A549 (cell line): ENCODE results near the gene RER1. TPM values are rescaled to one million over a fixed set of nuclear protein-coding genes. Genes with fewer than 3 reads are reported as not detected.

Experiments
- ATAC-seq, 2 experiments: fragments of 200-7000 bp in 1 of 2; fragments of >200 bp in 1 of 2; cut with Nextera tagmentation in 1 of 2; cut with Tn5 transposase in 1 of 2; 3 replicates each; pipeline versions ENCODE4 v1.8.0 to v1.9.1; 2018 to 2020; ENCODE audit warnings: mild to moderate bottlenecking in 1 of 2, moderate library complexity in 1 of 2
- CTCF ChIA-PET: fragments of 300-600 bp; sonication (Branson Sonifier 250); formaldehyde crosslinking; extraction: SDS; loops from one replicate; lab custom pipeline; 2021; ENCODE audit warnings: antibody characterized with exemption, inconsistent platforms; lab: Yijun Ruan, JAX
- POLR2A ChIA-PET: fragments of 350-600 bp; formaldehyde crosslinking; extraction: SDS; loops from one replicate; lab custom pipeline; 2021; ENCODE audit warnings: antibody characterized with exemption, inconsistent platforms; lab: Yijun Ruan, JAX
- DNase-seq, 2 experiments: peaks; one replicate each; pipeline versions ENCODE4 v3.0.0 to v3.0.0-alpha.2; 2011 to 2016; ENCODE audit warnings: low read depth in 1 of 2, low spot score in 1 of 2
- FAIRE-seq: peaks from 2 replicates; lab custom pipeline; 2011; peaks lifted over from hg19 to GRCh38; lab: Jason Lieb, UNC
- H3K27ac ChIP-seq, 2 experiments: fragments of >200 bp; sonication (Bioruptor Twin); formaldehyde crosslinking; 3 replicates each; pipeline ENCODE4 v1.5.1; 2016 to 2017
- H3K4me1 ChIP-seq: fragments of >200 bp; sonication (Bioruptor Twin); formaldehyde crosslinking; 3 replicates; pipeline ENCODE4 v1.6.1; 2016
- H3K4me2 ChIP-seq: fragments of >200 bp; sonication (Bioruptor Twin); formaldehyde crosslinking; 3 replicates; pipeline ENCODE4 v1.6.1; 2016
- H3K4me3 ChIP-seq: fragments of >200 bp; sonication (Bioruptor Twin); formaldehyde crosslinking; 3 replicates; pipeline ENCODE4 v1.5.1; 2016
- H3K9me3 ChIP-seq: fragments of >200 bp; sonication (Bioruptor Twin); formaldehyde crosslinking; 3 replicates; pipeline ENCODE4 v1.6.1; 2016
- CBX2 ChIP-seq: fragments of 200-600 bp; sonication (generic); IDR thresholded peaks from 2 replicates; pipeline ENCODE4 v1.6.1; 2016; ENCODE audit warnings: low read depth, mild to moderate bottlenecking, borderline replicate concordance
- CBX8 ChIP-seq: fragments of 200-600 bp; sonication (generic); IDR thresholded peaks from 2 replicates; pipeline ENCODE4 v1.6.1; 2016
- CEBPB ChIP-seq, 2 experiments: fragments of >200 bp in 1 of 2; sonication (Bioruptor Twin) in 1 of 2; formaldehyde crosslinking in 1 of 2; IDR thresholded peaks; 2 replicates each; pipeline ENCODE4 v1.6.1; 2012 to 2016
- CHD2 ChIP-seq: fragments of 150-350 bp; IDR thresholded peaks from 2 replicates; pipeline ENCODE4 v1.6.1; 2014; ENCODE audit warnings: low read length; ENCODE audit not compliant: partially characterized antibody
- EHF ChIP-seq: fragments of 250-450 bp; sonication (Bioruptor Pico); IDR thresholded peaks from 2 replicates; pipeline ENCODE4 v1.5.0; 2020; ENCODE audit warnings: mild to moderate bottlenecking
- FOSB ChIP-seq: fragments of 250-450 bp; sonication (Bioruptor Pico); IDR thresholded peaks from 2 replicates; pipeline ENCODE4 v1.5.0; 2020; ENCODE audit warnings: mild to moderate bottlenecking, moderate library complexity
- GATA3 ChIP-seq: IDR thresholded peaks from 2 replicates; pipeline ENCODE4 v1.6.1; 2012; ENCODE audit warnings: borderline replicate concordance
- HDAC2 ChIP-seq: fragments of 200-600 bp; sonication (generic); IDR thresholded peaks from 2 replicates; pipeline ENCODE4 v1.6.1; 2016
- HEYL ChIP-seq: fragments of 250-450 bp; sonication (Bioruptor Pico); IDR thresholded peaks from 2 replicates; pipeline ENCODE4 v1.8.0; 2021; ENCODE audit warnings: mild to moderate bottlenecking, moderate library complexity
- HOXA7 ChIP-seq: fragments of 250-450 bp; sonication (Bioruptor Pico); IDR thresholded peaks from 2 replicates; pipeline ENCODE4 v1.5.0; 2020; ENCODE audit warnings: mild to moderate bottlenecking, moderate library complexity
- HOXB5 ChIP-seq: fragments of 250-450 bp; sonication (Bioruptor Pico); IDR thresholded peaks from 2 replicates; pipeline ENCODE4 v1.5.0; 2020; ENCODE audit warnings: mild to moderate bottlenecking, moderate library complexity
- JUN ChIP-seq, 2 experiments: fragments of >200 bp; sonication (Bioruptor Twin); formaldehyde crosslinking; IDR thresholded peaks; 2 replicates in 1 of 2; 3 replicates in 1 of 2; pipeline ENCODE4 v1.6.1; 2016 to 2017
- MAZ ChIP-seq: fragments of 150-350 bp; IDR thresholded peaks from 2 replicates; pipeline ENCODE4 v1.6.1; 2014; ENCODE audit warnings: antibody characterized with exemption, low read depth, low read length, borderline replicate concordance
- NFE2L2 ChIP-seq: fragments of 150-350 bp; conservative IDR thresholded peaks from 2 replicates; pipeline ENCODE4 v1.6.1; 2014; ENCODE audit warnings: low read length
- NPAS2 ChIP-seq: fragments of 250-450 bp; sonication (Bioruptor Pico); IDR thresholded peaks from 2 replicates; pipeline ENCODE4 v1.8.0; 2022; ENCODE audit warnings: mild to moderate bottlenecking, moderate library complexity, borderline replicate concordance
- PHF8 ChIP-seq: fragments of 200-600 bp; sonication (generic); IDR thresholded peaks from 2 replicates; pipeline ENCODE4 v1.6.1; 2016; ENCODE audit warnings: low read depth, mild to moderate bottlenecking, antibody characterized with exemption, moderate library complexity, borderline replicate concordance
- SMC3 ChIP-seq: fragments of >200 bp; sonication (Bioruptor Twin); formaldehyde crosslinking; IDR thresholded peaks from 3 replicates; pipeline ENCODE4 v1.6.1; 2018; ENCODE audit warnings: inconsistent platforms
- SREBF2 ChIP-seq: fragments of 450-650 bp; IDR thresholded peaks from 2 replicates; pipeline ENCODE4 v1.6.1; 2014; ENCODE audit warnings: mild to moderate bottlenecking, moderate library complexity
- TP53 ChIP-seq: fragments of 250-450 bp; sonication (Bioruptor Pico); IDR thresholded peaks from 2 replicates; pipeline ENCODE4 v1.5.0; 2021; ENCODE audit warnings: mild to moderate bottlenecking, moderate library complexity
- ZC3H11A ChIP-seq: fragments of 450-650 bp; IDR thresholded peaks from 2 replicates; pipeline ENCODE4 v1.6.1; 2014; ENCODE audit warnings: antibody characterized with exemption, mild to moderate bottlenecking
- WGBS: methylation state at CpG from one replicate; pipeline ENCODE4 v1.1.6; 2017; ENCODE audit errors: missing lambda C conversion rate; 5-methylcytosine and 5-hydroxymethylcytosine counted together
- polyA plus RNA-seq, 4 experiments: library from polyadenylated mRNA; depleted of rRNA in 3 of 4; stranded (reverse); fragments of >200 nt; fragmentation: RNase III in 1 of 4; extraction: RNeasy Plus Mini Kit Qiagen cat#74134 plus additional on column Dnase treatment in 1 of 4; gene quantifications; 2 replicates in 3 of 4; 3 replicates in 1 of 4; pipeline ENCODE4 v1.2.3, GENCODE V29; 2011 to 2017
- TF ChIP-seq, protein P1 (sequence below): fragments of >200 bp; sonication (Bioruptor Twin); formaldehyde crosslinking; IDR thresholded peaks from 3 replicates; pipeline ENCODE4 v1.5.1; 2016
- TF ChIP-seq, protein P2 (sequence below): fragments of >200 bp; sonication (Bioruptor Twin); formaldehyde crosslinking; IDR thresholded peaks from 2 replicates; pipeline ENCODE4 v1.6.1; 2016
- TF ChIP-seq, protein P3 (sequence below): IDR thresholded peaks from 2 replicates; pipeline ENCODE4 v1.6.1; 2012; ENCODE audit warnings: low read depth, borderline replicate concordance
- TF ChIP-seq, protein P4 (sequence below): fragments of >200 bp; sonication (Bioruptor Twin); formaldehyde crosslinking; IDR thresholded peaks from 3 replicates; pipeline ENCODE4 v1.6.1; 2016
- TF ChIP-seq, protein P5 (sequence below): IDR thresholded peaks from 2 replicates; pipeline ENCODE4 v1.6.1; 2012

The RER1 gene
- polyA plus RNA-seq, 2 of the 4 experiments (the other 2 are of a cell fraction), result 72.3 to 213 TPM

DNA sequence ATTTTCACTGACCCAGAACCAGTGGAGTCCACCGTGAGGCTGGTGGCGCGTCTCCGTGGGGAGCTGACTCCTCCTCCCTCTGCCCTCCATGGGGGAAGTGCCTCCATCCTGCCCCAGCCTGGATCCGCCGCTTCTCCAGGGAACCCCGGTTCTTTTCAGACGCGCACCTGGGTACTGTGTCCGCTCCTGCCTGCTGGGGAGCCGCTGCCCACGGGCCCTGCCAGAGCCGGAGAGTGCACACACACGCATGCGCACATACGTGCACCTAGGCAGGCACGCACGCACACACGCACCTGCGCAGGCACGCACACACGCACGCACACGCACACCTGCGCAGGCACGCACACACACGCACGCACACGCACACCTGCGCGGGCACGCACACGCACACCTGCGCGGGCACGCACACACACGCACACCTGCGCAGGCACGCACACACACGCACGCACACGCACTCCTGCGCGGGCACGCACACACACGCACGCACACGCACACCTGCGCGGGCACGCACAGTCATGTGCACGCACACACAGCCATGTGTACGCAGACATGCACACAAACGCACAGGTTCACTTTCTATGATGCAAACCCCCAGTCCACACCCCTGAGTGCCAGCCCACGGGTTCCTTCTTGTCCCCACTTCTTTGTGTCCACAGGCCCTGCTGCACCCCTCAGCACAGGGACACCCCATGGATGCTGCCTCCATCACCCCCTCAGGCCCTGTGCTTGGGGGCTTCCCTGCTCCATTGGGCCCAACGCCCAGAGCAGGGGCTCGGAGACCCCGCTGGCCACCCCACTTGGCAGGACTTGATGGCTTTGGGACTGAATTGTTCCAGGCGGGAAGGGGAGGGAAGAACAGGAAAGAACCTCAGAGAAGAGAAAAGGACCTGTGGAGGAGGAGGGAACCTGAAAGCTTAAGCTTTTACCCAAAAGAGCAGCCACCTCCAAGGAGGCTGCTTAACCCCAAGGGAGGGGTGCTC is 43.0 kb upstream of the RER1 start:
- Histone ChIP-seq H3K4me3 (no peak overlapping the region), H3K9me3 (no peaks in the 10 kb centered on the region), H3K4me1 (no peaks in the 10 kb centered on the region), H3K27ac (no peak overlapping the region), H3K4me2 (no peak overlapping the region)
- FAIRE-seq, result no peak
- POLR2A ChIA-PET, result no interaction called here
- no peak for DNase-seq
- TF ChIP-seq, protein P1, sequence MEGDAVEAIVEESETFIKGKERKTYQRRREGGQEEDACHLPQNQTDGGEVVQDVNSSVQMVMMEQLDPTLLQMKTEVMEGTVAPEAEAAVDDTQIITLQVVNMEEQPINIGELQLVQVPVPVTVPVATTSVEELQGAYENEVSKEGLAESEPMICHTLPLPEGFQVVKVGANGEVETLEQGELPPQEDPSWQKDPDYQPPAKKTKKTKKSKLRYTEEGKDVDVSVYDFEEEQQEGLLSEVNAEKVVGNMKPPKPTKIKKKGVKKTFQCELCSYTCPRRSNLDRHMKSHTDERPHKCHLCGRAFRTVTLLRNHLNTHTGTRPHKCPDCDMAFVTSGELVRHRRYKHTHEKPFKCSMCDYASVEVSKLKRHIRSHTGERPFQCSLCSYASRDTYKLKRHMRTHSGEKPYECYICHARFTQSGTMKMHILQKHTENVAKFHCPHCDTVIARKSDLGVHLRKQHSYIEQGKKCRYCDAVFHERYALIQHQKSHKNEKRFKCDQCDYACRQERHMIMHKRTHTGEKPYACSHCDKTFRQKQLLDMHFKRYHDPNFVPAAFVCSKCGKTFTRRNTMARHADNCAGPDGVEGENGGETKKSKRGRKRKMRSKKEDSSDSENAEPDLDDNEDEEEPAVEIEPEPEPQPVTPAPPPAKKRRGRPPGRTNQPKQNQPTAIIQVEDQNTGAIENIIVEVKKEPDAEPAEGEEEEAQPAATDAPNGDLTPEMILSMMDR, result no peak
- TF ChIP-seq CHD2 (no peak), CBX2 (no peak), EHF (CRISPR knock-in tag) (no peak), CBX8 (no peak), GATA3 (no peak), TP53 (CRISPR knock-in tag) (no peak), HDAC2 (no peak), CEBPB (IDR thresholded peaks at IDR 0.05) (no peak), HOXA7 (no peak), NPAS2 (CRISPR knock-in tag) (no peak), PHF8 (no peak), FOSB (CRISPR knock-in tag) (no peak), SREBF2 (no peak), NFE2L2 (no peak)
- TF ChIP-seq, protein P2, sequence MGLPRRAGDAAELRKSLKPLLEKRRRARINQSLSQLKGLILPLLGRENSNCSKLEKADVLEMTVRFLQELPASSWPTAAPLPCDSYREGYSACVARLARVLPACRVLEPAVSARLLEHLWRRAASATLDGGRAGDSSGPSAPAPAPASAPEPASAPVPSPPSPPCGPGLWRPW, result no peak
- no peak for ATAC-seq
- 87% methylated on average over 38 of the region's 59 CpGs for WGBS
- CTCF ChIA-PET, result interaction anchor here (1.3 kb wide), 1 partner anchor 23 kb away, joined by 3 read pairs; no protein-coding TSS in a partner anchor

DNA sequence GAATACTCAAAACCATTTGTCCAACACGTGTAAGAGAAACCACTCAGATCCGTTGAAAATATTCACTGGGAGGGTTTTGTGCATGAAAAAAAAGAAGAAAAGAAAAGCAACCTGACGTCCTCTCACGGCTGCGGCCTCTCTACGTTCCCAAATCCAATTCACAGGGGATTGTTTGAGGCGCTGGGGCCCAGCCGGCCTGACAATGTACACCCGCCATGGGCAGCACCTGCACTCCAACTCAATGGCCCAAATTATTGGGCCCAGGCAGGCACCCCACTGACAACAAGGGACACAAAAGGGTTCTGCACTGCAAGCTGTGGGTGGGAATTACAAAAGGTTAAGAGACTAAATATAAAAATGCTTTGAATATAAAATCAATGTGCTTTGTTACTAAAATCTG is 41.8 kb upstream of the RER1 start:
- Histone ChIP-seq H3K4me3 (no peak overlapping the region), H3K9me3 (no peaks in the 10 kb centered on the region), H3K27ac (no peak overlapping the region), H3K4me1 (no peaks in the 10 kb centered on the region), H3K4me2 (no peak overlapping the region)
- POLR2A ChIA-PET, result no interaction called here
- FAIRE-seq (no peak), ATAC-seq (no peak), DNase-seq (no peak)
- CTCF ChIA-PET, result interaction anchor here (1.3 kb wide), 1 partner anchor 24 kb away, joined by 3 read pairs; no protein-coding TSS in a partner anchor
- WGBS, result 68% methylated on average over 9 of the region's 9 CpGs
- TF ChIP-seq HEYL (CRISPR knock-in tag) (no peak), ZC3H11A (no peak), HOXB5 (CRISPR knock-in tag) (no peak), MAZ (no peak), HOXA7 (no peak), JUN (IDR thresholded peaks at IDR 0.05) (no peak), GATA3 (no peak), SMC3 (no peak)
- TF ChIP-seq, protein P3, sequence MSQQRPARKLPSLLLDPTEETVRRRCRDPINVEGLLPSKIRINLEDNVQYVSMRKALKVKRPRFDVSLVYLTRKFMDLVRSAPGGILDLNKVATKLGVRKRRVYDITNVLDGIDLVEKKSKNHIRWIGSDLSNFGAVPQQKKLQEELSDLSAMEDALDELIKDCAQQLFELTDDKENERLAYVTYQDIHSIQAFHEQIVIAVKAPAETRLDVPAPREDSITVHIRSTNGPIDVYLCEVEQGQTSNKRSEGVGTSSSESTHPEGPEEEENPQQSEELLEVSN, result no peak
- TF ChIP-seq, protein P4, sequence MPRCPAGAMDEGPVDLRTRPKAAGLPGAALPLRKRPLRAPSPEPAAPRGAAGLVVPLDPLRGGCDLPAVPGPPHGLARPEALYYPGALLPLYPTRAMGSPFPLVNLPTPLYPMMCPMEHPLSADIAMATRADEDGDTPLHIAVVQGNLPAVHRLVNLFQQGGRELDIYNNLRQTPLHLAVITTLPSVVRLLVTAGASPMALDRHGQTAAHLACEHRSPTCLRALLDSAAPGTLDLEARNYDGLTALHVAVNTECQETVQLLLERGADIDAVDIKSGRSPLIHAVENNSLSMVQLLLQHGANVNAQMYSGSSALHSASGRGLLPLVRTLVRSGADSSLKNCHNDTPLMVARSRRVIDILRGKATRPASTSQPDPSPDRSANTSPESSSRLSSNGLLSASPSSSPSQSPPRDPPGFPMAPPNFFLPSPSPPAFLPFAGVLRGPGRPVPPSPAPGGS, result no peak
- TF ChIP-seq, protein P5, sequence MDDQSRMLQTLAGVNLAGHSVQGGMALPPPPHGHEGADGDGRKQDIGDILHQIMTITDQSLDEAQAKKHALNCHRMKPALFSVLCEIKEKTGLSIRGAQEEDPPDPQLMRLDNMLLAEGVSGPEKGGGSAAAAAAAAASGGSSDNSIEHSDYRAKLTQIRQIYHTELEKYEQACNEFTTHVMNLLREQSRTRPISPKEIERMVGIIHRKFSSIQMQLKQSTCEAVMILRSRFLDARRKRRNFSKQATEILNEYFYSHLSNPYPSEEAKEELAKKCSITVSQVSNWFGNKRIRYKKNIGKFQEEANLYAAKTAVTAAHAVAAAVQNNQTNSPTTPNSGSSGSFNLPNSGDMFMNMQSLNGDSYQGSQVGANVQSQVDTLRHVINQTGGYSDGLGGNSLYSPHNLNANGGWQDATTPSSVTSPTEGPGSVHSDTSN, result no peak
